Measurements from ENCODE around the gene ZC3H12D. TPM values are rescaled to one million over a fixed set of nuclear protein-coding genes. Genes with fewer than 3 reads are reported as not detected.

ZC3H12D gene
- total and polyA plus RNA-seq, 2 experiments from 2014 or later: 0.07 TPM; not detected in 1

GRCh38 chr6:149429427-149430360 is 55.1 kb downstream of the ZC3H12D start:
- no peaks in the 10 kb centered on the region for H4K20me1 ChIP-seq (replicated peaks; ENCODE audit: insufficient read depth)
- no peaks in the 10 kb centered on the region for H3K79me2 ChIP-seq (replicated peaks; ENCODE audit: insufficient read depth)
- H3K4me1 Mint-ChIP-seq: peaks cover 2% of the 10 kb centered on the region; the same call in 2 of the 3 replicates
- H3K36me3 Mint-ChIP-seq (ENCODE audit: low read depth): no peaks in the 10 kb centered on the region; the same call in 2 of the 3 replicates
- H3K27ac Mint-ChIP-seq: no peak overlapping the region
- no peaks in the 10 kb centered on the region for H3K4me1 ChIP-seq (ENCODE audit: insufficient read depth)
- H3K4me3 Mint-ChIP-seq: no peak overlapping the region
- H2AFZ ChIP-seq: no peak overlapping the region
- H3K27me3 Mint-ChIP-seq (ENCODE audit: insufficient read depth, low read depth, poor library complexity): peaks cover 11% of the 10 kb centered on the region
- H3K9me2 ChIP-seq (ENCODE audit: insufficient read depth): no peaks in the 10 kb centered on the region
- no peak for TF ChIP-seq NANOG (IDR thresholded peaks at IDR 0.05; ENCODE audit: borderline replicate concordance)
- TF ChIP-seq, protein P1, sequence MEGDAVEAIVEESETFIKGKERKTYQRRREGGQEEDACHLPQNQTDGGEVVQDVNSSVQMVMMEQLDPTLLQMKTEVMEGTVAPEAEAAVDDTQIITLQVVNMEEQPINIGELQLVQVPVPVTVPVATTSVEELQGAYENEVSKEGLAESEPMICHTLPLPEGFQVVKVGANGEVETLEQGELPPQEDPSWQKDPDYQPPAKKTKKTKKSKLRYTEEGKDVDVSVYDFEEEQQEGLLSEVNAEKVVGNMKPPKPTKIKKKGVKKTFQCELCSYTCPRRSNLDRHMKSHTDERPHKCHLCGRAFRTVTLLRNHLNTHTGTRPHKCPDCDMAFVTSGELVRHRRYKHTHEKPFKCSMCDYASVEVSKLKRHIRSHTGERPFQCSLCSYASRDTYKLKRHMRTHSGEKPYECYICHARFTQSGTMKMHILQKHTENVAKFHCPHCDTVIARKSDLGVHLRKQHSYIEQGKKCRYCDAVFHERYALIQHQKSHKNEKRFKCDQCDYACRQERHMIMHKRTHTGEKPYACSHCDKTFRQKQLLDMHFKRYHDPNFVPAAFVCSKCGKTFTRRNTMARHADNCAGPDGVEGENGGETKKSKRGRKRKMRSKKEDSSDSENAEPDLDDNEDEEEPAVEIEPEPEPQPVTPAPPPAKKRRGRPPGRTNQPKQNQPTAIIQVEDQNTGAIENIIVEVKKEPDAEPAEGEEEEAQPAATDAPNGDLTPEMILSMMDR (conservative IDR thresholded peaks at IDR 0.05; ENCODE audit: low read depth in 2 of 2): no peak
- TF ChIP-seq, protein P2, sequence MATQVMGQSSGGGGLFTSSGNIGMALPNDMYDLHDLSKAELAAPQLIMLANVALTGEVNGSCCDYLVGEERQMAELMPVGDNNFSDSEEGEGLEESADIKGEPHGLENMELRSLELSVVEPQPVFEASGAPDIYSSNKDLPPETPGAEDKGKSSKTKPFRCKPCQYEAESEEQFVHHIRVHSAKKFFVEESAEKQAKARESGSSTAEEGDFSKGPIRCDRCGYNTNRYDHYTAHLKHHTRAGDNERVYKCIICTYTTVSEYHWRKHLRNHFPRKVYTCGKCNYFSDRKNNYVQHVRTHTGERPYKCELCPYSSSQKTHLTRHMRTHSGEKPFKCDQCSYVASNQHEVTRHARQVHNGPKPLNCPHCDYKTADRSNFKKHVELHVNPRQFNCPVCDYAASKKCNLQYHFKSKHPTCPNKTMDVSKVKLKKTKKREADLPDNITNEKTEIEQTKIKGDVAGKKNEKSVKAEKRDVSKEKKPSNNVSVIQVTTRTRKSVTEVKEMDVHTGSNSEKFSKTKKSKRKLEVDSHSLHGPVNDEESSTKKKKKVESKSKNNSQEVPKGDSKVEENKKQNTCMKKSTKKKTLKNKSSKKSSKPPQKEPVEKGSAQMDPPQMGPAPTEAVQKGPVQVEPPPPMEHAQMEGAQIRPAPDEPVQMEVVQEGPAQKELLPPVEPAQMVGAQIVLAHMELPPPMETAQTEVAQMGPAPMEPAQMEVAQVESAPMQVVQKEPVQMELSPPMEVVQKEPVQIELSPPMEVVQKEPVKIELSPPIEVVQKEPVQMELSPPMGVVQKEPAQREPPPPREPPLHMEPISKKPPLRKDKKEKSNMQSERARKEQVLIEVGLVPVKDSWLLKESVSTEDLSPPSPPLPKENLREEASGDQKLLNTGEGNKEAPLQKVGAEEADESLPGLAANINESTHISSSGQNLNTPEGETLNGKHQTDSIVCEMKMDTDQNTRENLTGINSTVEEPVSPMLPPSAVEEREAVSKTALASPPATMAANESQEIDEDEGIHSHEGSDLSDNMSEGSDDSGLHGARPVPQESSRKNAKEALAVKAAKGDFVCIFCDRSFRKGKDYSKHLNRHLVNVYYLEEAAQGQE (IDR thresholded peaks at IDR 0.05; ENCODE audit: unreplicated experiment): no peak
- no peak for TF ChIP-seq ZNF331 (CRISPR knock-in tag; IDR thresholded peaks at IDR 0.05; ENCODE audit: low read depth)
- no peak for TF ChIP-seq STAT1 (IDR thresholded peaks at IDR 0.05; ENCODE audit: unreplicated experiment)
- TF ChIP-seq EZH2 (IDR thresholded peaks at IDR 0.05; ENCODE audit: low read depth, unreplicated experiment): no peak
- TF ChIP-seq JUNB (IDR thresholded peaks at IDR 0.05; ENCODE audit: unreplicated experiment): no peak
- TF ChIP-seq POLR2AphosphoS5 (IDR thresholded peaks at IDR 0.05; ENCODE audit: low read depth): no peak
- TF ChIP-seq ETS1 (IDR thresholded peaks at IDR 0.05): no peak
- TF ChIP-seq, protein P3, sequence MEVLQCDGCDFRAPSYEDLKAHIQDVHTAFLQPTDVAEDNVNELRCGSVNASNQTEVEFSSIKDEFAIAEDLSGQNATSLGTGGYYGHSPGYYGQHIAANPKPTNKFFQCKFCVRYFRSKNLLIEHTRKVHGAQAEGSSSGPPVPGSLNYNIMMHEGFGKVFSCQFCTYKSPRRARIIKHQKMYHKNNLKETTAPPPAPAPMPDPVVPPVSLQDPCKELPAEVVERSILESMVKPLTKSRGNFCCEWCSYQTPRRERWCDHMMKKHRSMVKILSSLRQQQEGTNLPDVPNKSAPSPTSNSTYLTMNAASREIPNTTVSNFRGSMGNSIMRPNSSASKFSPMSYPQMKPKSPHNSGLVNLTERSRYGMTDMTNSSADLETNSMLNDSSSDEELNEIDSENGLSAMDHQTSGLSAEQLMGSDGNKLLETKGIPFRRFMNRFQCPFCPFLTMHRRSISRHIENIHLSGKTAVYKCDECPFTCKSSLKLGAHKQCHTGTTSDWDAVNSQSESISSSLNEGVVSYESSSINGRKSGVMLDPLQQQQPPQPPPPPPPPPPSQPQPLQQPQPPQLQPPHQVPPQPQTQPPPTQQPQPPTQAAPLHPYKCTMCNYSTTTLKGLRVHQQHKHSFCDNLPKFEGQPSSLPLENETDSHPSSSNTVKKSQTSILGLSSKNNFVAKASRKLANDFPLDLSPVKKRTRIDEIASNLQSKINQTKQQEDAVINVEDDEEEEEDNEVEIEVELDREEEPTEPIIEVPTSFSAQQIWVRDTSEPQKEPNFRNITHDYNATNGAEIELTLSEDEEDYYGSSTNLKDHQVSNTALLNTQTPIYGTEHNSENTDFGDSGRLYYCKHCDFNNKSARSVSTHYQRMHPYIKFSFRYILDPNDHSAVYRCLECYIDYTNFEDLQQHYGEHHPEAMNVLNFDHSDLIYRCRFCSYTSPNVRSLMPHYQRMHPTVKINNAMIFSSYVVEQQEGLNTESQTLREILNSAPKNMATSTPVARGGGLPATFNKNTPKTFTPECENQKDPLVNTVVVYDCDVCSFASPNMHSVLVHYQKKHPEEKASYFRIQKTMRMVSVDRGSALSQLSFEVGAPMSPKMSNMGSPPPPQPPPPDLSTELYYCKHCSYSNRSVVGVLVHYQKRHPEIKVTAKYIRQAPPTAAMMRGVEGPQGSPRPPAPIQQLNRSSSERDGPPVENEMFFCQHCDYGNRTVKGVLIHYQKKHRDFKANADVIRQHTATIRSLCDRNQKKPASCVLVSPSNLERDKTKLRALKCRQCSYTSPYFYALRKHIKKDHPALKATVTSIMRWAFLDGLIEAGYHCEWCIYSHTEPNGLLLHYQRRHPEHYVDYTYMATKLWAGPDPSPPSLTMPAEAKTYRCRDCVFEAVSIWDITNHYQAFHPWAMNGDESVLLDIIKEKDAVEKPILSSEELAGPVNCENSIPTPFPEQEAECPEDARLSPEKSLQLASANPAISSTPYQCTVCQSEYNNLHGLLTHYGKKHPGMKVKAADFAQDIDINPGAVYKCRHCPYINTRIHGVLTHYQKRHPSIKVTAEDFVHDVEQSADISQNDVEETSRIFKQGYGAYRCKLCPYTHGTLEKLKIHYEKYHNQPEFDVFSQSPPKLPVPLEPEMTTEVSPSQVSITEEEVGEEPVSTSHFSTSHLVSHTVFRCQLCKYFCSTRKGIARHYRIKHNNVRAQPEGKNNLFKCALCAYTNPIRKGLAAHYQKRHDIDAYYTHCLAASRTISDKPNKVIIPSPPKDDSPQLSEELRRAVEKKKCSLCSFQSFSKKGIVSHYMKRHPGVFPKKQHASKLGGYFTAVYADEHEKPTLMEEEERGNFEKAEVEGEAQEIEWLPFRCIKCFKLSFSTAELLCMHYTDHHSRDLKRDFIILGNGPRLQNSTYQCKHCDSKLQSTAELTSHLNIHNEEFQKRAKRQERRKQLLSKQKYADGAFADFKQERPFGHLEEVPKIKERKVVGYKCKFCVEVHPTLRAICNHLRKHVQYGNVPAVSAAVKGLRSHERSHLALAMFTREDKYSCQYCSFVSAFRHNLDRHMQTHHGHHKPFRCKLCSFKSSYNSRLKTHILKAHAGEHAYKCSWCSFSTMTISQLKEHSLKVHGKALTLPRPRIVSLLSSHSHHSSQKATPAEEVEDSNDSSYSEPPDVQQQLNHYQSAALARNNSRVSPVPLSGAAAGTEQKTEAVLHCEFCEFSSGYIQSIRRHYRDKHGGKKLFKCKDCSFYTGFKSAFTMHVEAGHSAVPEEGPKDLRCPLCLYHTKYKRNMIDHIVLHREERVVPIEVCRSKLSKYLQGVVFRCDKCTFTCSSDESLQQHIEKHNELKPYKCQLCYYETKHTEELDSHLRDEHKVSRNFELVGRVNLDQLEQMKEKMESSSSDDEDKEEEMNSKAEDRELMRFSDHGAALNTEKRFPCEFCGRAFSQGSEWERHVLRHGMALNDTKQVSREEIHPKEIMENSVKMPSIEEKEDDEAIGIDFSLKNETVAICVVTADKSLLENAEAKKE (CRISPR knock-in tag; IDR thresholded peaks at IDR 0.05): no peak
- no peak for TF ChIP-seq ZNF114 (CRISPR knock-in tag; IDR thresholded peaks at IDR 0.05)
- TF ChIP-seq EZH2phosphoT487 (IDR thresholded peaks at IDR 0.05; ENCODE audit: unreplicated experiment): no peak
- no peak for TF ChIP-seq CREB1 (CRISPR knock-in tag; IDR thresholded peaks at IDR 0.05; ENCODE audit: low read depth)
- no peak for DNase-seq (ENCODE audit: low spot score)
- no peaks in the 10 kb centered on the region; the same call in 2 of the 3 replicates for H3K9me3 Mint-ChIP-seq
- H3K4me2 ChIP-seq: no peak overlapping the region
- H3K36me3 ChIP-seq (ENCODE audit: insufficient read depth): no peaks in the 10 kb centered on the region
- no peaks in the 10 kb centered on the region for H3F3A ChIP-seq (replicated peaks; ENCODE audit: low read depth)
- H3K27me3 ChIP-seq (ENCODE audit: insufficient read depth): no peaks in the 10 kb centered on the region
- H3K27ac ChIP-seq (ENCODE audit: low read depth): no peak overlapping the region
- ATAC-seq: no peak
- H3K4me3 ChIP-seq: no peak overlapping the region
